HG03565 (cell line): ENCODE data around the gene CCDC60.

Experiments used
- ATAC-seq: cut with Tn5 transposase; IDR thresholded peaks from one replicate; pipeline ENCODE4 v1.9.1; 2021; ENCODE audit warnings: mild to moderate bottlenecking, moderate library complexity; ENCODE audit not compliant: unreplicated experiment

Gene CCDC60

GRCh38 chr12:119432949-119433348 is 98.4 kb downstream of the CCDC60 start:
- ATAC-seq: no peak

- no peak for ATAC-seq
Measured at GRCh38 chr12:119440803-119441360, 106.4 kb downstream of the CCDC60 start.

- no peak for ATAC-seq
Measured at GRCh38 chr12:119444462-119445044, 110.0 kb downstream of the CCDC60 start.

GRCh38 chr12:119446459-119446858 is 111.9 kb downstream of the CCDC60 start:
- no peak for ATAC-seq

- no peak for ATAC-seq
Measured at GRCh38 chr12:119447126-119447525, 112.6 kb downstream of the CCDC60 start.

- ATAC-seq: no peak
Measured at GRCh38 chr12:119447618-119448017, 113.1 kb downstream of the CCDC60 start.

GRCh38 chr12:119448611-119449131 is 114.1 kb downstream of the CCDC60 start:
- ATAC-seq: no peak

GRCh38 chr12:119450771-119451170 is 116.2 kb downstream of the CCDC60 start:
- no peak for ATAC-seq

- ATAC-seq: no peak
Measured at GRCh38 chr12:119456824-119457223, 122.3 kb downstream of the CCDC60 start.

GRCh38 chr12:119457271-119457670 is 122.7 kb downstream of the CCDC60 start:
- ATAC-seq: no peak

GRCh38 chr12:119459481-119459880 is 125.0 kb downstream of the CCDC60 start:
- ATAC-seq: no peak

- ATAC-seq: no peak
Measured at GRCh38 chr12:119460876-119461275, 126.3 kb downstream of the CCDC60 start.

- ATAC-seq: no peak
Measured at GRCh38 chr12:119461636-119462214, 127.2 kb downstream of the CCDC60 start.

- ATAC-seq: no peak
Measured at GRCh38 chr12:119463211-119463926, 128.8 kb downstream of the CCDC60 start.

- ATAC-seq: no peak
Measured at GRCh38 chr12:119468296-119468695, 133.8 kb downstream of the CCDC60 start.

- no peak for ATAC-seq
Measured at GRCh38 chr12:119475650-119476049, 141.1 kb downstream of the CCDC60 start.

- ATAC-seq: no peak
Measured at GRCh38 chr12:119476951-119477350, 142.4 kb downstream of the CCDC60 start.

GRCh38 chr12:119479121-119479561 is 144.6 kb downstream of the CCDC60 start:
- no peak for ATAC-seq

GRCh38 chr12:119480551-119480950 is 146.0 kb downstream of the CCDC60 start:
- no peak for ATAC-seq

GRCh38 chr12:119486599-119487154 is 152.1 kb downstream of the CCDC60 start:
- no peak for ATAC-seq

- ATAC-seq: no peak
Measured at GRCh38 chr12:119491814-119492213, 157.3 kb downstream of the CCDC60 start.
